Measurements from ENCODE around the gene COLGALT1.

DNA sequence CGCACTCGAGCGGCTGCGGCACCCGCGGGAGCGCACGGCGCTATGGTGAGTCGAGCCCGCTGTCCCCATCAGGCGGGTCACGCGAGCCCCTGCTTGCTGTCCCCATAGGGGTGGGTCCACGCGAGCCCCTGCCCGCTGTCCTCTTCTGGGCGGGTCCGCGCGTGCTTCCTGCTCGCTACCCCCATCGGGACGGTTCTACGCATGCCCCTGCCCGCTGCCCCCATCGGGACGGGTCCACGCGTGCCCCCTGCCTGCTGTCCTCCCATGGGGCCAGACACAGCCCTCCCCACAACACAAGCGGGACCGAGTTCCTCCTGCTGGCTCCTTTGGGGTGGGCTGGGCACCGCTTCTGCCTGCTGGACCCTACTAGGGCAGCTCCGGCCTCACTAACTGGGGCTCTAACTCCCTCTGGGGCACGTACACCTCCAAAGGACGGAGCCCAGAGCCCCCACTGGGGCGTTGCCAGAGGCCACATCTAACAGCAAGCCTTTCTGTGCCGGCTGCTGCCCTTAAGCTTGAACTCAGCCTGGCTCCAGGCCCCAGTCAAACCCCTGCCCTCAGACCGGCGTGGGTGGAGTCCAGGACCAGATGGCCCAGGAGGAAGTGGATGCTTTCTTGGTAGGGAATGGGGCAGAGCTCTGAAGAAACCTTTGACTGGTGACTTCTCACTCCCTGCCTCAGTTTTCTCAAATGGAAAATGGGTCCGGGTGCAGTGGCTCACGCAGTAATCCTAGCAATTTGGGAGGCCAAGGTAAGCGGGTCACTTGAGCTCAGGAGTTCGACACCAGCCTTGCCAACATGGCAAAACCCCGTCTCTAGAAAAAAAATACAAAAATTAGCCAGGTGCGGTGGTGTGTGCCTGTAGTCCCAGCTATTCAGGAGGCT, 722 bp downstream of the COLGALT1 start:
- TF ChIP-seq, protein P1, sequence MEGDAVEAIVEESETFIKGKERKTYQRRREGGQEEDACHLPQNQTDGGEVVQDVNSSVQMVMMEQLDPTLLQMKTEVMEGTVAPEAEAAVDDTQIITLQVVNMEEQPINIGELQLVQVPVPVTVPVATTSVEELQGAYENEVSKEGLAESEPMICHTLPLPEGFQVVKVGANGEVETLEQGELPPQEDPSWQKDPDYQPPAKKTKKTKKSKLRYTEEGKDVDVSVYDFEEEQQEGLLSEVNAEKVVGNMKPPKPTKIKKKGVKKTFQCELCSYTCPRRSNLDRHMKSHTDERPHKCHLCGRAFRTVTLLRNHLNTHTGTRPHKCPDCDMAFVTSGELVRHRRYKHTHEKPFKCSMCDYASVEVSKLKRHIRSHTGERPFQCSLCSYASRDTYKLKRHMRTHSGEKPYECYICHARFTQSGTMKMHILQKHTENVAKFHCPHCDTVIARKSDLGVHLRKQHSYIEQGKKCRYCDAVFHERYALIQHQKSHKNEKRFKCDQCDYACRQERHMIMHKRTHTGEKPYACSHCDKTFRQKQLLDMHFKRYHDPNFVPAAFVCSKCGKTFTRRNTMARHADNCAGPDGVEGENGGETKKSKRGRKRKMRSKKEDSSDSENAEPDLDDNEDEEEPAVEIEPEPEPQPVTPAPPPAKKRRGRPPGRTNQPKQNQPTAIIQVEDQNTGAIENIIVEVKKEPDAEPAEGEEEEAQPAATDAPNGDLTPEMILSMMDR (IDR thresholded peaks at IDR 0.05; ENCODE audit: low read depth, low read length), result no peak
- TF ChIP-seq POLR2A (IDR thresholded peaks at IDR 0.05; ENCODE audit: extremely low read depth, insufficient read length) (peak; percentile 22), MYC (IDR thresholded peaks at IDR 0.05; ENCODE audit: low read depth, low read length) (no peak)

Measured in NB4 (cell line).